Liver (tissue), 9 donors: Measurements from ENCODE around the gene EDDM13. TPM values are rescaled to one million over a fixed set of nuclear protein-coding genes. Genes with fewer than 3 reads are reported as not detected.
A peak's percentile ranks its signal among the peaks of the same experiment; 100 is the strongest.

Experiments used
- DNase-seq: peaks from one replicate; pipeline ENCODE4 v3.0.0-alpha.2; 2017; ENCODE audit warnings: low spot score
- H3K27ac ChIP-seq, 2 donors: one replicate each; pipeline ENCODE4 v1.7.0; 2013; ENCODE audit warnings: inconsistent platforms in 2 of 2, low read length in 2 of 2, control low read depth in 1 of 2, low read depth in 1 of 2, mild to moderate bottlenecking in 1 of 2
- H3K27me3 ChIP-seq, 4 donors: one replicate each; pipeline versions ENCODE4 v1.6.1 to v1.7.0; 2013; ENCODE audit warnings: low read length in 3 of 4, inconsistent platforms in 1 of 4, mild to moderate bottlenecking in 1 of 4, moderate library complexity in 1 of 4; ENCODE audit not compliant: control insufficient read depth in 4 of 4, insufficient read depth in 4 of 4
- H3K36me3 ChIP-seq, 4 donors: one replicate each; pipeline versions ENCODE4 v1.6.1 to v1.7.0; 2013; ENCODE audit warnings: low read length in 3 of 4, mild to moderate bottlenecking in 3 of 4, low read depth in 1 of 4, moderate library complexity in 1 of 4; ENCODE audit not compliant: control insufficient read depth in 4 of 4, insufficient read depth in 3 of 4
- H3K4me1 ChIP-seq, 4 donors: one replicate each; pipeline versions ENCODE4 v1.6.1 to v1.7.0; 2013; ENCODE audit warnings: low read length in 3 of 4, mild to moderate bottlenecking in 3 of 4, moderate library complexity in 1 of 4; ENCODE audit not compliant: control insufficient read depth in 4 of 4, insufficient read depth in 4 of 4
- H3K4me3 ChIP-seq, 3 donors: one replicate each; pipeline versions ENCODE4 v1.6.1 to v1.7.0; 2013; ENCODE audit warnings: low read length in 3 of 3, control low read depth in 1 of 3, low read depth in 1 of 3, mild to moderate bottlenecking in 1 of 3
- H3K9ac ChIP-seq, 2 donors: one replicate each; pipeline ENCODE4 v1.7.0; 2013; ENCODE audit warnings: low read length in 2 of 2, mild to moderate bottlenecking in 2 of 2, moderate library complexity in 2 of 2, control low read depth in 1 of 2, low read depth in 1 of 2
- H3K9me3 ChIP-seq, 4 donors: one replicate each; pipeline versions ENCODE4 v1.6.1 to v1.7.0; 2013; ENCODE audit warnings: low read length in 3 of 4; ENCODE audit not compliant: control insufficient read depth in 4 of 4
- CTCF ChIP-seq: fragments of 150-350 bp; IDR thresholded peaks from 2 replicates; pipeline ENCODE4 v1.5.1; 2017; ENCODE audit warnings: improper control_type of control experiment, low read depth, low read length; ENCODE audit not compliant: missing input control
- EGR1 ChIP-seq, 2 donors: IDR thresholded peaks; 2 replicates each; pipeline ENCODE4 v1.6.1; 2016 to 2018; ENCODE audit warnings: antibody characterized with exemption in 2 of 2, low read depth in 2 of 2
- FOXA1 ChIP-seq: IDR thresholded peaks from 2 replicates; pipeline ENCODE4 v1.6.1; 2016; ENCODE audit warnings: antibody characterized with exemption
- FOXA2 ChIP-seq: IDR thresholded peaks from 2 replicates; pipeline ENCODE4 v1.6.1; 2016; ENCODE audit warnings: antibody characterized with exemption
- GABPA ChIP-seq, 2 donors: IDR thresholded peaks in 1 of 2; conservative IDR thresholded peaks in 1 of 2; 2 replicates each; pipeline ENCODE4 v1.6.1; 2016; ENCODE audit warnings: antibody characterized with exemption in 2 of 2, mild to moderate bottlenecking in 1 of 2, moderate library complexity in 1 of 2
- HNF4A ChIP-seq, 2 donors: conservative IDR thresholded peaks; 2 replicates each; pipeline ENCODE4 v1.6.1; 2016; ENCODE audit warnings: antibody characterized with exemption in 2 of 2, mild to moderate bottlenecking in 2 of 2
- HNF4G ChIP-seq: IDR thresholded peaks from 2 replicates; pipeline ENCODE4 v1.6.1; 2016; ENCODE audit warnings: antibody characterized with exemption
- JUND ChIP-seq, 2 donors: IDR thresholded peaks; 2 replicates each; pipeline ENCODE4 v1.6.1; 2016; ENCODE audit warnings: antibody characterized with exemption in 2 of 2
- MAX ChIP-seq: IDR thresholded peaks from 2 replicates; pipeline ENCODE4 v1.6.1; 2016; ENCODE audit warnings: antibody characterized with exemption
- NR2F2 ChIP-seq: IDR thresholded peaks from 2 replicates; pipeline ENCODE4 v1.6.1; 2016; ENCODE audit warnings: antibody characterized with exemption
- RAD21 ChIP-seq, 2 donors: IDR thresholded peaks; 2 replicates each; pipeline ENCODE4 v1.6.1; 2016; ENCODE audit warnings: antibody characterized with exemption in 2 of 2, mild to moderate bottlenecking in 2 of 2
- RXRA ChIP-seq, 2 donors: IDR thresholded peaks; 2 replicates each; pipeline ENCODE4 v1.6.1; 2017 to 2018; ENCODE audit warnings: antibody characterized with exemption in 2 of 2, mild to moderate bottlenecking in 1 of 2
- SP1 ChIP-seq: IDR thresholded peaks from 2 replicates; pipeline ENCODE4 v1.6.1; 2018; ENCODE audit warnings: antibody characterized with exemption, mild to moderate bottlenecking
- TAF1 ChIP-seq: conservative IDR thresholded peaks from 2 replicates; pipeline ENCODE4 v1.6.1; 2016; ENCODE audit warnings: antibody characterized with exemption, mild to moderate bottlenecking
- YY1 ChIP-seq: IDR thresholded peaks from 2 replicates; pipeline ENCODE4 v1.6.1; 2016; ENCODE audit warnings: antibody characterized with exemption, mild to moderate bottlenecking
- WGBS: extraction: QIAGEN DNeasy Blood & Tissue Kit; methylation state at CpG from one replicate; pipeline ENCODE4 v1.1.7; 2013; 5-methylcytosine and 5-hydroxymethylcytosine counted together
- polyA plus RNA-seq, 2 donors: library from polyadenylated mRNA; stranded (reverse) in 1 of 2; unstranded in 1 of 2; fragments of 200-250 nt in 1 of 2; fragments of >200 nt in 1 of 2; fragmentation: Nextera tagmentation in 1 of 2; extraction: Ambion mirVana in 1 of 2; gene quantifications; one replicate each; pipeline versions ENCODE4 v1.2.1 to v1.2.3, GENCODE V29; 2013 to 2015
- total RNA-seq, 2 donors: library from RNA; depleted of rRNA; stranded (reverse); fragments of >200 nt; gene quantifications; one replicate each; pipeline ENCODE4 v1.2.3, GENCODE V29; 2014
- TF ChIP-seq, protein P1 (sequence below): IDR thresholded peaks from 2 replicates; pipeline ENCODE4 v1.6.1; 2016; ENCODE audit warnings: antibody characterized with exemption
- TF ChIP-seq, protein P2 (sequence below): IDR thresholded peaks from 2 replicates; pipeline ENCODE4 v1.6.1; 2016; ENCODE audit warnings: antibody characterized with exemption, mild to moderate bottlenecking
- TF ChIP-seq, protein P3 (sequence below): IDR thresholded peaks from 2 replicates; pipeline ENCODE4 v1.6.1; 2016; ENCODE audit warnings: antibody characterized with exemption
- donor health status: healthy.
- donor health status: healthy.
- donor health status: healthy.
- donor health status: healthy.
- donor health status: healthy.

Gene EDDM13
- total and polyA plus RNA-seq, 4 donors, result 0.20 TPM; not detected in 3

DNA sequence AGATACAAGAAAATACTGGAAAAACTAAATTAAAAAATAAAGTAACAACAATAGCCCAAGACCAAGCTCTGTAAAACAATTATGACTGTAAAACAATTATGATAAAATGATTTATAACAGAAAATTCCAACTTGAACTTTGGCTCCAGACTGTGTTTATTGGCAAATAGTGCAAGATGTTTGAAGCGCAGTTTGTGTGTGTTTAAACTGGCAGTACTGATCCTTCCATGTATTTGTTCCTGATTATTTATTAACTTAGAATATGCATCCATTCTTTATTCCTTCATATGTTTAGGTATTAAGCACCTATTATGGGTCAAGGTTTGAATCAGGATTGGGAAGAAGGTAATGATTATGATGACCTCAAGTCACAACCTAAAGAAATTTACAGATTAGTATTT, 83.0 kb downstream of the EDDM13 start:
- peaks cover 2 to 7% (median 5%) of the 10 kb centered on the region in 4 donors for H3K9me3 ChIP-seq
- H3K27me3 ChIP-seq, result no peaks in the 10 kb centered on the region
- 37% methylated on average over 1 of the region's 1 CpG for WGBS
- peak; percentile 46 for TF ChIP-seq YY1
- peak; percentile 46 to 70 for TF ChIP-seq HNF4A (conservative IDR thresholded peaks at IDR 0.05)
- TF ChIP-seq MAX, result no peak
- TF ChIP-seq NR2F2, result no peak
- TF ChIP-seq RXRA (IDR thresholded peaks at IDR 0.05), result peak in 1 of 2 donors; percentile 31
- peaks cover 7 to 17% (median 10%) of the 10 kb centered on the region in 4 donors for H3K4me1 ChIP-seq
- H3K9ac ChIP-seq, result no peak overlapping the region
- H3K36me3 ChIP-seq, result no peaks in the 10 kb centered on the region
- H3K4me3 ChIP-seq, result no peak overlapping the region
- no peak overlapping the region for H3K27ac ChIP-seq
- DNase-seq, result no peak

DNA sequence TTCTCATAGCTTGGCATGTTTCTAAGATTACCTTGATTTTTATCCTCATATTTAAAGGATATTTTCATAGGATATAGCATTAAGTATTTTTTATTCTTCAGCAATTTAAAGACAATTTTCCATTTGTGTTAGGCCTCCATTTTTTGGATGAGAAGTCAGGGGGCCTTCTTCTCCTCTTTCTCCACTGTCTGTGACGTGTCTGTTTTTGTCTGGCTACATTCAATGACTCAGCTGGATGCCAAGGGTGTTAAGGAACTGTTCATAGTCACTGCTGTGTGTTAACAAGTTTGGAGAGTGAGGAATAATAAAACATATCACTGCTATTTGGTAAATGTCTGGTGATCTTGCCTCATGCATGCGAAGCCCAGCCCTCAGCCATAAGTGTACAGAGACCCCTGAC, 84.4 kb downstream of the EDDM13 start:
- Histone ChIP-seq H3K27me3 (no peaks in the 10 kb centered on the region), H3K36me3 (no peaks in the 10 kb centered on the region), H3K4me3 (peak overlapping the region in 1 of 3 donors; percentile 26), H3K4me1 (peaks cover 7 to 17% (median 10%) of the 10 kb centered on the region in 4 donors), H3K9me3 (peaks cover 3 to 10% (median 8%) of the 10 kb centered on the region in 4 donors), H3K27ac (no peak overlapping the region), H3K9ac (no peak overlapping the region)
- no peak for DNase-seq
- WGBS, result 95% methylated on average over 2 of the region's 2 CpGs
- no peak for TF ChIP-seq TAF1
- no peak for TF ChIP-seq HNF4G
- no peak for TF ChIP-seq EGR1 (IDR thresholded peaks at IDR 0.05; ENCODE audit: low read depth in 2 of 2)
- TF ChIP-seq GABPA (IDR thresholded peaks at IDR 0.05 in 1 of 2, conservative IDR thresholded peaks at IDR 0.05 in 1 of 2), result no peak
- no peak for TF ChIP-seq SP1
- no peak for TF ChIP-seq JUND (IDR thresholded peaks at IDR 0.05)
- TF ChIP-seq FOXA1, result no peak
- no peak for TF ChIP-seq CTCF
- no peak for TF ChIP-seq NR2F2
- TF ChIP-seq HNF4A (conservative IDR thresholded peaks at IDR 0.05), result no peak
- TF ChIP-seq, protein P1, sequence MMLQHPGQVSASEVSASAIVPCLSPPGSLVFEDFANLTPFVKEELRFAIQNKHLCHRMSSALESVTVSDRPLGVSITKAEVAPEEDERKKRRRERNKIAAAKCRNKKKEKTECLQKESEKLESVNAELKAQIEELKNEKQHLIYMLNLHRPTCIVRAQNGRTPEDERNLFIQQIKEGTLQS, result no peak
- TF ChIP-seq RAD21 (IDR thresholded peaks at IDR 0.05), result no peak
- TF ChIP-seq, protein P2, sequence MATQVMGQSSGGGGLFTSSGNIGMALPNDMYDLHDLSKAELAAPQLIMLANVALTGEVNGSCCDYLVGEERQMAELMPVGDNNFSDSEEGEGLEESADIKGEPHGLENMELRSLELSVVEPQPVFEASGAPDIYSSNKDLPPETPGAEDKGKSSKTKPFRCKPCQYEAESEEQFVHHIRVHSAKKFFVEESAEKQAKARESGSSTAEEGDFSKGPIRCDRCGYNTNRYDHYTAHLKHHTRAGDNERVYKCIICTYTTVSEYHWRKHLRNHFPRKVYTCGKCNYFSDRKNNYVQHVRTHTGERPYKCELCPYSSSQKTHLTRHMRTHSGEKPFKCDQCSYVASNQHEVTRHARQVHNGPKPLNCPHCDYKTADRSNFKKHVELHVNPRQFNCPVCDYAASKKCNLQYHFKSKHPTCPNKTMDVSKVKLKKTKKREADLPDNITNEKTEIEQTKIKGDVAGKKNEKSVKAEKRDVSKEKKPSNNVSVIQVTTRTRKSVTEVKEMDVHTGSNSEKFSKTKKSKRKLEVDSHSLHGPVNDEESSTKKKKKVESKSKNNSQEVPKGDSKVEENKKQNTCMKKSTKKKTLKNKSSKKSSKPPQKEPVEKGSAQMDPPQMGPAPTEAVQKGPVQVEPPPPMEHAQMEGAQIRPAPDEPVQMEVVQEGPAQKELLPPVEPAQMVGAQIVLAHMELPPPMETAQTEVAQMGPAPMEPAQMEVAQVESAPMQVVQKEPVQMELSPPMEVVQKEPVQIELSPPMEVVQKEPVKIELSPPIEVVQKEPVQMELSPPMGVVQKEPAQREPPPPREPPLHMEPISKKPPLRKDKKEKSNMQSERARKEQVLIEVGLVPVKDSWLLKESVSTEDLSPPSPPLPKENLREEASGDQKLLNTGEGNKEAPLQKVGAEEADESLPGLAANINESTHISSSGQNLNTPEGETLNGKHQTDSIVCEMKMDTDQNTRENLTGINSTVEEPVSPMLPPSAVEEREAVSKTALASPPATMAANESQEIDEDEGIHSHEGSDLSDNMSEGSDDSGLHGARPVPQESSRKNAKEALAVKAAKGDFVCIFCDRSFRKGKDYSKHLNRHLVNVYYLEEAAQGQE, result no peak
- TF ChIP-seq MAX, result no peak
- TF ChIP-seq FOXA2, result no peak
- no peak for TF ChIP-seq RXRA (IDR thresholded peaks at IDR 0.05)
- TF ChIP-seq, protein P3, sequence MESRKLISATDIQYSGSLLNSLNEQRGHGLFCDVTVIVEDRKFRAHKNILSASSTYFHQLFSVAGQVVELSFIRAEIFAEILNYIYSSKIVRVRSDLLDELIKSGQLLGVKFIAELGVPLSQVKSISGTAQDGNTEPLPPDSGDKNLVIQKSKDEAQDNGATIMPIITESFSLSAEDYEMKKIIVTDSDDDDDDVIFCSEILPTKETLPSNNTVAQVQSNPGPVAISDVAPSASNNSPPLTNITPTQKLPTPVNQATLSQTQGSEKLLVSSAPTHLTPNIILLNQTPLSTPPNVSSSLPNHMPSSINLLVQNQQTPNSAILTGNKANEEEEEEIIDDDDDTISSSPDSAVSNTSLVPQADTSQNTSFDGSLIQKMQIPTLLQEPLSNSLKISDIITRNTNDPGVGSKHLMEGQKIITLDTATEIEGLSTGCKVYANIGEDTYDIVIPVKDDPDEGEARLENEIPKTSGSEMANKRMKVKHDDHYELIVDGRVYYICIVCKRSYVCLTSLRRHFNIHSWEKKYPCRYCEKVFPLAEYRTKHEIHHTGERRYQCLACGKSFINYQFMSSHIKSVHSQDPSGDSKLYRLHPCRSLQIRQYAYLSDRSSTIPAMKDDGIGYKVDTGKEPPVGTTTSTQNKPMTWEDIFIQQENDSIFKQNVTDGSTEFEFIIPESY, result no peak
- no peak for TF ChIP-seq YY1
